WTC11 (cell line): ENCODE results near the gene B3GALT5.

ENCODE experiments used
- ATF1 ChIP-seq: sonication (generic); formaldehyde crosslinking; IDR thresholded peaks from 2 replicates; pipeline ENCODE4 v1.8.1; 2023; ENCODE audit warnings: mild to moderate bottlenecking, moderate library complexity, missing genetic modification reagents
- CTCF ChIP-seq: fragments of 200-600 bp; IDR thresholded peaks from 2 replicates; pipeline ENCODE4 v1.8.0; 2022; ENCODE audit warnings: antibody characterized with exemption
- MAX ChIP-seq: sonication (generic); formaldehyde crosslinking; IDR thresholded peaks from 2 replicates; pipeline ENCODE4 v1.8.0; 2022; ENCODE audit warnings: mild to moderate bottlenecking, missing genetic modification reagents
- ZNF416 ChIP-seq: fragments of 250-450 bp; sonication (Bioruptor Pico); IDR thresholded peaks from 2 replicates; pipeline ENCODE4 v1.9.0; 2021; ENCODE audit warnings: mild to moderate bottlenecking, inconsistent platforms

GRCh38 chr21:39713905-39714304, 101.2 kb downstream of the B3GALT5 start:
- no peak for TF ChIP-seq CTCF
- no peak for TF ChIP-seq ZNF416
- no peak for TF ChIP-seq MAX (CRISPR knock-in tag)
- TF ChIP-seq ATF1, result no peak
